Natural killer cell (primary cell): ENCODE data around the gene AMER2. TPM values are rescaled to one million over a fixed set of nuclear protein-coding genes. Genes with fewer than 3 reads are reported as not detected.

Experiments used
- ATAC-seq, 3 donors: fragments of 150-1000 bp in 2 of 3; fragments of 200-7000 bp in 1 of 3; cut with Tn5 transposase; 1 replicate in 1 of 3; 2 replicates in 2 of 3; pipeline ENCODE4 v1.10.0; 2021; ENCODE audit warnings: mild to moderate bottlenecking in 2 of 3, moderate library complexity in 2 of 3
- DNase-seq, 2 donors: peaks; one replicate each; pipeline versions ENCODE4 v3.0.0 to v3.0.0-alpha.2; 2013 to 2021; ENCODE audit warnings: mixed read lengths in 1 of 2
- H3K27ac ChIP-seq: one replicate; pipeline ENCODE4 v1.5.1; 2013; ENCODE audit warnings: mild to moderate bottlenecking, low read length
- H3K27me3 ChIP-seq: one replicate; pipeline ENCODE4 v1.6.1; 2013; ENCODE audit warnings: low read length; ENCODE audit not compliant: control insufficient read depth, insufficient read depth
- H3K36me3 ChIP-seq: one replicate; pipeline ENCODE4 v1.6.1; 2013; ENCODE audit warnings: low read length; ENCODE audit not compliant: control insufficient read depth, insufficient read depth
- H3K4me1 ChIP-seq: one replicate; pipeline ENCODE4 v1.6.1; 2013; ENCODE audit warnings: low read length; ENCODE audit not compliant: control insufficient read depth, insufficient read depth
- H3K4me3 ChIP-seq: one replicate; pipeline ENCODE4 v1.5.1; 2013; ENCODE audit warnings: low read length
- H3K9me3 ChIP-seq: one replicate; pipeline ENCODE4 v1.6.1; 2013; ENCODE audit warnings: low read length; ENCODE audit not compliant: control insufficient read depth, insufficient read depth
- H3K27ac Mint-ChIP-seq, 2 donors: one replicate each; pipeline ENCODE4 v1.8.0; 2022; ENCODE audit warnings: mild to moderate bottlenecking in 2 of 2, mixed read lengths in 2 of 2, moderate library complexity in 1 of 2
- H3K27me3 Mint-ChIP-seq, 2 donors: one replicate each; pipeline ENCODE4 v1.8.0; 2022; ENCODE audit warnings: low read depth in 2 of 2, mixed read lengths in 2 of 2
- H3K36me3 Mint-ChIP-seq: one replicate; pipeline ENCODE4 v1.8.0; 2022; ENCODE audit warnings: mixed read lengths
- H3K4me1 Mint-ChIP-seq, 2 donors: one replicate each; pipeline ENCODE4 v1.8.0; 2022; ENCODE audit warnings: mixed read lengths in 2 of 2
- H3K4me3 Mint-ChIP-seq: one replicate; pipeline ENCODE4 v1.8.0; 2022; ENCODE audit warnings: mild to moderate bottlenecking, moderate library complexity, mixed read lengths
- H3K9me3 Mint-ChIP-seq, 2 donors: one replicate each; pipeline ENCODE4 v1.8.0; 2022; ENCODE audit warnings: mixed read lengths in 2 of 2
- WGBS: methylation state at CpG from one replicate; pipeline ENCODE4 v1.1.7; 2013; ENCODE audit warnings: missing lambda C conversion rate; ENCODE audit not compliant: insufficient coverage; 5-methylcytosine and 5-hydroxymethylcytosine counted together
- intact Hi-C: fragments of 100-400 bp; cut with micrococcal nuclease; formaldehyde crosslinking; loops from one replicate; pipeline ENCODE4 v1.14.2; 2022
- total RNA-seq, 4 donors: library from RNA; stranded (reverse); fragments of 120-200 nt in 1 of 4; gene quantifications; one replicate each; pipeline versions ENCODE4 v1.2.3 to v1.2.4, GENCODE V29; 2013 to 2022
- TF ChIP-seq, protein P1 (sequence below): fragments of 200-600 bp; IDR thresholded peaks from one replicate; pipeline ENCODE4 v1.8.0; 2022; ENCODE audit warnings: antibody characterized with exemption

Gene AMER2
- total RNA-seq, 3 donors from 2014 or later (not counting 1 experiment from before 2014, with no cell fraction given), result not detected

DNA sequence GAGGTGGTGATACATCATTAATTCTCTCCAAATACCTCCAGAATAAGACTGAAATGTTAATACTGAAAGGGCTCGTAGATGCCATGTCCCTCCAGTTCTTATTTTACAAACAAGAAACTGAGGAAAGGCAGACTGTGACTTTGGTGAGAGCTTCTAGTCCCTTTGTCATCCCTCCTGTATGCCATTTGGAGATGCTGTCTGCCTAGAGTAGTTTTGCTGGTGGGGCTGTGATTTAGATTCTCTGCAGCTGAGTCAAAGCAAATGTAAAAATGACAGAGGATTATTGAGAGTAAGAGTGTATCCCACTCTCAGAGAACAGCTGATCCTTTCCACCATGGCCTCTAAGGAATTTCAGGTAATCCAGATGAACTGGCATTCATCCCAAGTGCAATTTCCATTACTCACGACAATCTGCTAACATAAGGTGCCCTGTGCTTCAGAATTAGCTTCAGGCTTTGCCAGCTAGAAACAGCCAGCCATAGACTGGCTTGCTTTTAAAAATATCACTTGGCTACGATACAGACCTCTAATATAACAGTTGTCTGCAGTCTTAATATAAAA, 59.3 kb downstream of the AMER2 start:
- H3K4me1 Mint-ChIP-seq, result no peaks in the 10 kb centered on the region
- DNase-seq (no peak), ATAC-seq (no peak)
- 78% methylated on average over 1 of the region's 3 CpGs for WGBS
- H3K4me3 Mint-ChIP-seq, result no peak overlapping the region
- no peaks in the 10 kb centered on the region for H3K9me3 Mint-ChIP-seq
- no peaks in the 10 kb centered on the region for H3K36me3 Mint-ChIP-seq
- Histone ChIP-seq H3K36me3 (no peaks in the 10 kb centered on the region), H3K4me3 (no peak overlapping the region), H3K27me3 (peaks cover 7% of the 10 kb centered on the region), H3K4me1 (no peaks in the 10 kb centered on the region), H3K27ac (no peak overlapping the region), H3K9me3 (no peaks in the 10 kb centered on the region)
- peaks cover 12 to 15% of the 10 kb centered on the region in 2 donors for H3K27me3 Mint-ChIP-seq
- intact Hi-C loops, result no loop called here
- TF ChIP-seq, protein P1, sequence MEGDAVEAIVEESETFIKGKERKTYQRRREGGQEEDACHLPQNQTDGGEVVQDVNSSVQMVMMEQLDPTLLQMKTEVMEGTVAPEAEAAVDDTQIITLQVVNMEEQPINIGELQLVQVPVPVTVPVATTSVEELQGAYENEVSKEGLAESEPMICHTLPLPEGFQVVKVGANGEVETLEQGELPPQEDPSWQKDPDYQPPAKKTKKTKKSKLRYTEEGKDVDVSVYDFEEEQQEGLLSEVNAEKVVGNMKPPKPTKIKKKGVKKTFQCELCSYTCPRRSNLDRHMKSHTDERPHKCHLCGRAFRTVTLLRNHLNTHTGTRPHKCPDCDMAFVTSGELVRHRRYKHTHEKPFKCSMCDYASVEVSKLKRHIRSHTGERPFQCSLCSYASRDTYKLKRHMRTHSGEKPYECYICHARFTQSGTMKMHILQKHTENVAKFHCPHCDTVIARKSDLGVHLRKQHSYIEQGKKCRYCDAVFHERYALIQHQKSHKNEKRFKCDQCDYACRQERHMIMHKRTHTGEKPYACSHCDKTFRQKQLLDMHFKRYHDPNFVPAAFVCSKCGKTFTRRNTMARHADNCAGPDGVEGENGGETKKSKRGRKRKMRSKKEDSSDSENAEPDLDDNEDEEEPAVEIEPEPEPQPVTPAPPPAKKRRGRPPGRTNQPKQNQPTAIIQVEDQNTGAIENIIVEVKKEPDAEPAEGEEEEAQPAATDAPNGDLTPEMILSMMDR, result no peak
- H3K27ac Mint-ChIP-seq, result no peak overlapping the region

Other genes starting within 250 kb of the AMER2 start
- gene PABPC3, start 76.2 kb downstream of the AMER2 start, total RNA-seq, result under 1 TPM; 0.18 to 0.21 (median 0.20) TPM
- 10 to 100 TPM; 16.4 to 18.1 (median 17.3) TPM for gene MTMR6, start 115.2 kb upstream of the AMER2 start, total RNA-seq
- gene NUP58, start 129.3 kb upstream of the AMER2 start, total RNA-seq, result 10 to 100 TPM; 47.4 to 60.0 (median 50.6) TPM
- gene ATP8A2, start 199.7 kb upstream of the AMER2 start, total RNA-seq, result under 1 TPM; 0.43 to 0.68 (median 0.59) TPM